Stimulated activated effector memory CD8-positive, alpha-beta T cell treated with anti-CD3 and anti-CD28 coated beads, Interleukin-12 subunit alpha, Interleukin-12 subunit beta, amount 100 ng/mL, for 72 hours (primary cell): Measurements from ENCODE around the gene GPR107.

Source experiments
- ATAC-seq: fragments of 150-1000 bp; cut with Tn5 transposase; 2 replicates; pipeline ENCODE4 v1.10.0; 2021
- DNase-seq, 2 donors: peaks; one replicate each; pipeline ENCODE4 v3.0.0; 2021 to 2022; ENCODE audit warnings: low spot score in 2 of 2
- H3K27ac Mint-ChIP-seq: one replicate; pipeline ENCODE4 v1.8.0; 2022; ENCODE audit warnings: mild to moderate bottlenecking, mixed read lengths
- H3K36me3 Mint-ChIP-seq: one replicate; pipeline ENCODE4 v1.8.0; 2022; ENCODE audit warnings: mild to moderate bottlenecking, mixed read lengths
- H3K4me1 Mint-ChIP-seq: one replicate; pipeline ENCODE4 v1.8.0; 2022; ENCODE audit warnings: mixed read lengths
- H3K4me3 Mint-ChIP-seq: one replicate; pipeline ENCODE4 v1.8.0; 2022; ENCODE audit warnings: mild to moderate bottlenecking, mixed read lengths
- H3K9me3 Mint-ChIP-seq: one replicate; pipeline ENCODE4 v1.8.0; 2022; ENCODE audit warnings: mixed read lengths

Gene GPR107

DNA sequence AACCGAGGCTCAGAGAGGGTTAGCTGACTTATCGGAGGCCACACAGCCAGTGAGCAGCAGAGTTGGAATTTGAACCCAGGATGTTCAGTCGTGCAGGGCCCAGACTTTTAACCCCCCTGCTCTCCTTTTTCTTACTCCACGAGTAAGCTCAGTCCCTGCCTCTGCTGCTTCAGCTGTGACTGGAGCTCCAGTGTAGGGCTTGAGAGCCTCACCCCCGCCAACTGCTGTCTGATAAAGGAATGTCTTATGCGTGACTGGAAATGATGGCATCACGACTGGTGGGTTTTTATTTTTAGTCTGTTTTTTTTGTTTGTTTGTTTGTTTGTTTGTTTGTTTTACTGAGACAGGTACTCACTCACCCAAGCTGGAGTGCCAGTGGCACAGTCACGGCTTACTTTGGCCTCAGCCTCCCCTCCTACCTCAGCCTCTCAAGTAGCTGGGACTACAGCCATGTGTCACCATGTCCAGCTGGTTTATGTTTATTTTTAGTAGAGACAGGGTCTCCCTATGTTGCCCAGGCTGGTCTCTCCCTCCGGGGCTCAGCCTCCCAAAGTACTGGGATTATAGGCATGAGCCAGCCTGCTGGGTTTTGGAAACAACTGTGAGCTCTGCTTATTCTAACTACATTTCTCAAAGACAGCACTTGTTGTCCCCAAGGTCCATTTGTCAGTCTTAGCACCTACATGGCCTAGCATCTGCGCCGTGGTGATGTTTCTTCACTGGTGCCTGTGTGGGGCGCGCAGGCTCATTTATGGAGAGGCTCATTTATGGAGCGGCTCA lies 66.0 kb downstream of the GPR107 start:
- H3K9me3 Mint-ChIP-seq, result no peaks in the 10 kb centered on the region
- no peak overlapping the region for H3K4me3 Mint-ChIP-seq
- no peak for ATAC-seq
- H3K27ac Mint-ChIP-seq, result peak overlapping the region; percentile 78
- H3K4me1 Mint-ChIP-seq, result peaks cover 19% of the 10 kb centered on the region
- H3K36me3 Mint-ChIP-seq, result peaks cover 53% of the 10 kb centered on the region
- DNase-seq, result no peak

DNA sequence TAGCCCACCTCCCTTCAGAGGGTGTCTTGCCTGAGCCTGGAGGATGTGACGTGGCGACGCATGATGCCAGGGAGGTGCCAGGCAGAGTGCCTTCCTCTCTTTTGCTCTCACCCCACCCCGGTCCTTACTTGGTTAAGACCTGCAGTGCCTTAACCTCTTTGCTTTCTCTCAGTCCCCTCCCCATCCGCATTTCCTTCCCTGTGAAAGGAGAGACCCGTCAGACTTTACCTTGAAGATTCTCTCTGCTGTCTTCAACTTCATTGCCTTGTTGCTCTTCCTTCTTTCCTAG lies 66.5 kb downstream of the GPR107 start:
- H3K36me3 Mint-ChIP-seq, result peaks cover 55% of the 10 kb centered on the region
- H3K27ac Mint-ChIP-seq, result peak overlapping the region; percentile 78
- no peak for DNase-seq

DNA sequence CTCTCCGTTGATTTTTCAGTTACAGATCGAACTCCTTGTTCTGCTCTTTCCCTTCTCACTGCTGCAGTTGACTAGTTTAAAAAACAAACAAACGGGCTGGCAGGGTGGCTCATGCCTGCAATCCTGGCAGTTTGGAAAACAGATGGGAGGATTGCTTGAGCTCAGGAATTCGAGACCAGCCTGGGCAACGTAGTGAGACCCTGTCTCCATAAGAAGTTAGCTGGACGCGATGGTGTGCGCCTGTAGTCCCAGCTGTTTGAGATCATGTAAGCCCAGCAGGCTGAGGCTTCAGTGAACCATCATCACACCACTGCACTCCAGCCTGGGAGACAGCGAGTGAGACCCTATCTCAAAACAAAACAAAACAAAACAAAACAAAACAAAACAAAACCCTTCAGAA lies 67.1 kb downstream of the GPR107 start:
- Mint-ChIP-seq H3K36me3 (peaks cover 55% of the 10 kb centered on the region), H3K4me1 (peaks cover 19% of the 10 kb centered on the region), H3K27ac (peak overlapping the region; percentile 78), H3K9me3 (no peaks in the 10 kb centered on the region), H3K4me3 (no peak overlapping the region)
- ATAC-seq (no peak), DNase-seq (no peak)

More for the DNA sequence above, 66.5 kb downstream of the GPR107 start:
- peaks cover 19% of the 10 kb centered on the region for H3K4me1 Mint-ChIP-seq
- ATAC-seq, result no peak
- H3K9me3 Mint-ChIP-seq, result no peaks in the 10 kb centered on the region
- H3K4me3 Mint-ChIP-seq, result no peak overlapping the region

DNA sequence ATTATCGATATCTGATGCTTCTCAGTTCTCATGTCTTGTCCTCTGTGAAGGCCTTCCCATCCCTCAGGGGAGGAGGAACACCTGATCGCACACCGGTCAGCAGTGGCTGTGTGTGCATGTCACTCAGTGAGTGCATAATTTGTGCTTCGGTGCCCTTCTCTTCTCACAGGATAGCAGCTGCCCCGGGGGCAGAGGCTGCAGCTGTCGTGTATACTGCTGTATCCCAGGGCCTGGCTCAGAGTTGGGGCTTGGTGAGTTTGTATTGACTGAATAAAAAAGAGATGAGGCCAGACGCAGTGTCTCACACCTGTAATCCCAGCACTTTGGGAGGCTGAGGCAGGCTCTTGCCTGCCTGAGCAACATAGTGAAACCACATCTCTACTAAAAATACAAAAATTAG lies 68.8 kb downstream of the GPR107 start:
- DNase-seq, result no peak
- Mint-ChIP-seq H3K9me3 (no peaks in the 10 kb centered on the region), H3K27ac (peak overlapping the region; percentile 52), H3K4me3 (no peak overlapping the region), H3K4me1 (peaks cover 31% of the 10 kb centered on the region), H3K36me3 (peaks cover 64% of the 10 kb centered on the region)
- ATAC-seq, result no peak

DNA sequence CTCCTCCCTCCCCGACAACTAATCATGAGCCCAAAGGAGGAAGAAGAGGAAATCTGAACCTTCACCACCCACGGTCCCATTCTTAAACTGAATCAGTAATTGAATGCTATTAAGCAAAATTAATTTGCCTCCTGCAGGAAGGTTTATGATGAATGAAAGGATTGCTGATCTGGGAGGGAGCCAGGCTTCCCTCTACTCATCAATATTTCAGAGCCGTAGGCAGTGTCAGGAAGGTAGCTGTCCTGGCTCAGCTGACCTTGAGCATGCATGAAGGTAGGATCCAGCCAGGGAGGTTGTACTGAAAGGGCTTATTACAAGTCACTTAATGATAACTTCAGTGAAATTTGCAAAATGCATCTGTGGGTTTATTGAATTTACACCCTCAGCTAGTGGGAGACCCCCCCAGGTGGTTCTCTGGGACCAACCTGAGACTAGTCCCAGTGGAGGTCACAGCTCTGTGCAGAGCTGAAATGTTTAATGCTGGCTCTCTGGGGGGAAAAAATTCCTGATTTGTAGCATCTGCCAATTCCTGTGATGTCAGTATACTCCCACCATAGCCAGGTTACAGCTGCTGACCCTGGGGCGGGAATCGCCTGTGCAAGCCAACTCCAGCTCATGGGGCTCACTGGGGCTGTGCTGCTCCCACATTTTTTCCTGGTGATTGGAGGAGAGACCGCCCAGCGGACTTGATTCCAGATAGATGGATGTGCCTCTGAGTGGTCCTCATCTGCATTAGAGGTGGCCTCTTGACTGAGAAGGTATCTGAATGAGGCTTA lies 70.6 kb downstream of the GPR107 start:
- DNase-seq (no peak), ATAC-seq (no peak)
- Mint-ChIP-seq H3K4me1 (peaks cover 38% of the 10 kb centered on the region), H3K36me3 (peaks cover 83% of the 10 kb centered on the region), H3K9me3 (no peaks in the 10 kb centered on the region), H3K4me3 (no peak overlapping the region), H3K27ac (no peak overlapping the region)

DNA sequence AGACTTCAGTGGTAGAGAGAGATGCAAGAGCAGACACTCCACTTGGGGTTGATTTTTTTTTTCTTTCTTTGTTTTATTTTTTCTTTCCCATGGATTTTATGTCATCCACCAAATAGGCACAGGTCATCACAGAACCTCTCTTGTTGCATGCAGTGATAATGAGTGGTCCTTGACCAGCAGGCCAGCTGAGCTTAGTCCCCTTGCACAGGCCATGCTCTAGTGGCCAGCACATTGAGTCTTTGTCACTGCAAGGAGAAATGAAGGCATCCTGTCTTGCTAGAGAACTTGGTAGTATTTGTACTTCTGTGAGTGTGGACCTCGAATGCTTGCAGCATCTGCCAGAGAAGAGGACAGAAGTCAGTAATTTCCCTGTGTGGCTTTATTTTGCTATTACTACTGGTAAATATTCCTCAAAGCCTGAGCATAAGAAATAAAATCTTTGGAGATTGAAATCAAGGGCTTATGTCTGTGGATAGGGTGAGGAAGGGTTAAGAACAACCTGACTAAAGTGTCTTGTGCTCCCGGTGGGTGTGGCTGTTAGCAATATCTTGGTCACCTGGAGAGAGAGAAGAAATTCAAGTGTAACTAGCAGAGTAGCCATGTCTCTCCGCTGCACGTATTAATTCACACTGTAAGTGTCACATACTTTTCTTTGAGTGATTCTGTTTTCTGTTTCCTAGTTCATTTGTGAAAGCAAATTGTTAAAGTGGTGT lies 73.2 kb downstream of the GPR107 start:
- H3K4me3 Mint-ChIP-seq, result peak overlapping the region; percentile 89
- peaks cover 89% of the 10 kb centered on the region for H3K36me3 Mint-ChIP-seq
- no peak for ATAC-seq
- DNase-seq, result no peak
- peaks cover 51% of the 10 kb centered on the region for H3K4me1 Mint-ChIP-seq
- peak overlapping the region; percentile 100 for H3K27ac Mint-ChIP-seq
- H3K9me3 Mint-ChIP-seq, result no peaks in the 10 kb centered on the region

DNA sequence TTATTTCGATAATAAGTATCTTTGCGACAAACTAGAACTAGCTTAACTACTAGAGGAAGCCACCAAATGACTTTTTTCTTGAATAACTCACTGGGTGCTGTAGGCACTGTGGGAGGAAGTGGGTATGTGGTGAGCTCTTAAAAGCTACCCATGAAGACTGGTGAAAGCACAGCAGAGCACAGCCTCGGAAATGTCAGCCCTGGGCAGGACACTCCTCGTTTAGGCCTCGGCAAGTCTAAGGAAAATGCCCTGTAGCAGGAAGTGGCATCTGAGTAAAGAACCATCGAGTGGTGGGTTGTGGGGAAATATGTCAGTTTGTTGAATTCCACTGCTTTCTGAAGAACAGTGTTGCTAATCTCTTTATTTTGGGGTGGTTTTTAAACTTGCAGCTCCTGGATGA lies 74.5 kb downstream of the GPR107 start:
- H3K36me3 Mint-ChIP-seq, result peaks cover 85% of the 10 kb centered on the region
- peaks cover 56% of the 10 kb centered on the region for H3K4me1 Mint-ChIP-seq
- peak overlapping the region; percentile 100 for H3K27ac Mint-ChIP-seq
- ATAC-seq, result peak; percentile 90
- DNase-seq, result peak; percentile 50 to 86
- no peaks in the 10 kb centered on the region for H3K9me3 Mint-ChIP-seq
- H3K4me3 Mint-ChIP-seq, result peak overlapping the region; percentile 89

DNA sequence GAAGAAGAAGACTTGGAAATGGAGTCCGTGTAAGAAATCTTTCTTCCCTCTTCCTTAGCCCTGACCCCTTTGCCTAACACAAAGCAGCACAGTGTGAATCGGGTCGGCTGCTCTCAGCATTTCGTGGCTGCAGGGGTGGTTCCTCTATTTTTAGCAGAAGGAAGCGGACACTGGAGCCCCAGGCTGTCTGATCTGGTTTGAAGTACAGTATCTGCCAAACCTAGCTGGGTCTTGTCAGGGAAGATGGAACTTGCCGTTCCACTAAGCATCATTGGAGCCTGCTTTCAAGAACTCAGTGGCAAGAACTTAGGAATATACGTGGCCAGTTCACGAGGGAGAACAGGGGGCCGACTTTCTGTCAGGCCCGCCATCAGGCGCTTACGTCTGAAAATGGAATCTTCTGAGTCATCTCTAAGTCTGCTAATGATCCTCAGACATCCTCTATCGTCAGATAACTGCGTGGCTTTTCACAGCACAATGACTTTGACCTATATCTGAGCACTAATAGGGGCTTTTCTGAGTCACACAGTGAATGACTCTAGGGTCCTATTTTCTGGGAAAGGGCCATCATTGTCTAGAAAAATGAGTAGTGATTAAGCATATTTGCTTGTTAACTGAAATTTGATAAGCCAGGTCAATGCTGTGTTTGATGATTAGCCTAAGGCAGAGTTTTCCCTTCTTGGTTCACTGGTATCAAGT lies 75.2 kb downstream of the GPR107 start:
- no peaks in the 10 kb centered on the region for H3K9me3 Mint-ChIP-seq
- peaks cover 60% of the 10 kb centered on the region for H3K4me1 Mint-ChIP-seq
- H3K36me3 Mint-ChIP-seq, result peaks cover 85% of the 10 kb centered on the region
- peak overlapping the region; percentile 100 for H3K27ac Mint-ChIP-seq
- H3K4me3 Mint-ChIP-seq, result peak overlapping the region; percentile 89
- ATAC-seq (peak; percentile 93), DNase-seq (peak; percentile 42 to 82)

DNA sequence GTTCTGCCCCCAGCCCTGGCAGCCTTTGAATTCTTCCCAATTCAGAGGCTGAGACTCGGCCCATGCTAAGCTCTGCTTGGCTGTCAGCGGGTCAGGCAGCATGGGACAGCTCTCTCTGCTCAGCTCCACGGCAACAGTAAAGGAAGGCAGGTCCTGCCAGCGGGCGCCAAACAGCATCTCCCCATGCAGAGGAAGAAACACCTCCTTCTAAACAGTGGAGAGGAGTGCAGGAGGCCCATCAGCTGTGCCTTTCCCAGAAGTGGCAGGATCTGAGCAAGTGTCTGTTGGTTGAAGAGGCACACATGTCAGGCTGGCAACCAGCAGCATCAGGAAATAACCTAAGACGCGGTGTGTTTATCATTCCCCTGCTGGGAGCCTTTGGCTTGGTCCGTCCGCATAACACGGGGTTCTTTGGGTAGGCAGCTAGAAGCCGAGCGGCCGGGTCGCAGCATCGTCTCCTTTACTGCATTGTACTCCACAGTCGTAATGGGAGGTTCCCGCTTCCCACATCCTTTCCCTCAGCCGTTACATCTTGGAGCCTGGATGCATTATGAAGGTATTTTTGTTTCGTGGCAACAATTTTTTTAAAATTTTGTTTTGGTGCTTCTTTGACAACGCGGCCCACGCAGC lies 75.8 kb downstream of the GPR107 start:
- H3K27ac Mint-ChIP-seq, result peak overlapping the region; percentile 100
- ATAC-seq, result no peak
- peak in 1 of 2 donors; percentile 78 for DNase-seq
- peaks cover 64% of the 10 kb centered on the region for H3K4me1 Mint-ChIP-seq
- peak overlapping the region; percentile 89 for H3K4me3 Mint-ChIP-seq
- no peaks in the 10 kb centered on the region for H3K9me3 Mint-ChIP-seq
- peaks cover 83% of the 10 kb centered on the region for H3K36me3 Mint-ChIP-seq

DNA sequence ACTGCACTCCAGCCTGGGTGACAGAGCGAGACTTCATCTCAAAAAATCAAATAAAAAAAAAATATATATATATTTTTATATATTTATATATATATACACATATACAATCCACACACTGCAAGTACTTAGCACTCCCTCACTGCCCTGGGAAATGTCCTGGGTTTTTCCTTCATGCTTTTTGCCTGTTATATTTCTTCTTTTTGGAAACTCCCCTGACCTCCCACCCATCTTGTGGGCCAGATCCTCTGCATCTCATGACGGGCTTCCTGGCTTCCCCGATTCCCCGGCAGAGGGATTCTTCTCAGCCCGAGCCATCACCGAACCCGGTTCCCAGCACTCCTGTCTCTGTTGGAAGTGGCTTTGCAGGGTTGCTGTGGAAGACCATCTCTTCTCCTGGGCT lies 79.0 kb downstream of the GPR107 start:
- ATAC-seq, result no peak
- Mint-ChIP-seq H3K4me3 (no peak overlapping the region), H3K4me1 (peaks cover 73% of the 10 kb centered on the region), H3K36me3 (peaks cover 69% of the 10 kb centered on the region), H3K27ac (peak overlapping the region; percentile 76), H3K9me3 (no peaks in the 10 kb centered on the region)
- no peak for DNase-seq

DNA sequence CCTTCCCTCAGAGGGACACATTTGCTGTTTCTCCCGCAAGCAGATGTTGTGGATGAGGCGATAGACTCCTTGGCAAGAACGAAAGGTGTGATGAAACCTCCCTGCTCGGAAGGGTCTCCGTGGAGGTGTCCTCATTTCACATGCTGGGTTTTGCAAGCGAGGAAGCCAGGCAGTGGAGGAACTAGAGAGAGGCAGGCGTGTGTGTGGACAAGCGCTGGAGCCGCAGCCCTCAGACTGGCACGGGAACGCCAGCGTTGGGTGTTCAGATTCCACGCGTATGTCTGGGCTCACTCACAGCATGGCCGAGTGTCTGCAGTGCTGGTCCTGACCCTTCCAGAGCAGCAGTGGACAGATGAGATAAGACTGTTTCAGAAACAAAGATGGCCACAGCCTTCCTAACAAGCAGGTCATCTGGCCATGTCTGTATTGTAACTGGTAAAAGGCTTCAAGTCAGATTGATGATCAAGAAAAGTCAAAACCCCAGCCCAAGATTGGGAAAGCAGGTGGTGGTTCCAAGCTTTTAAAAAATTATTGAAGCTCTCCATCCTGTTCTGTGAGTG lies 83.5 kb downstream of the GPR107 start:
- peaks cover 33% of the 10 kb centered on the region for H3K36me3 Mint-ChIP-seq
- no peak for DNase-seq
- ATAC-seq, result no peak
- H3K4me3 Mint-ChIP-seq, result no peak overlapping the region
- peaks cover 75% of the 10 kb centered on the region for H3K4me1 Mint-ChIP-seq
- H3K9me3 Mint-ChIP-seq, result no peaks in the 10 kb centered on the region
- H3K27ac Mint-ChIP-seq, result peak overlapping the region; percentile 76

DNA sequence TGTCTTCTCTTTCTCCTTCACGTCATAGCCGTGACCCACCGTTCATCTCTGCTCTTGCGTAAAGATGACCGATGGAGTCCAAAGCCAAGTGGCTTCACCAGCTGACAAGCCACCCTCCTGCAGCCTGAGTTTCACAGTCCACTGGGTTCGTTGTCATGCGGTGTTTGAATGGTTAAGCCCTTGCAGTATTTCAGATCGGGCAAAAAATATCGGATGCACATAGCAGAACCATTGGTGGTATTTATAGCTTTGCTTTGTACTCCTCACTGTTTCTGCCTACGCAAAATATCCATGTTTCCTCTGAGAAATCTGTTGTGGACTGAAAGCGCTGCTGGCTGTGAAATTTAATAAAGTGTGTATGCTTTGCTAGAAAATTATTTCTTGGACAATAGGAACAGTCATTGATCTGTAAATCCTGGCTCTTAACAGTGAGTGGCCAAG lies 84.0 kb downstream of the GPR107 start:
- DNase-seq (no peak), ATAC-seq (no peak)
- H3K36me3 Mint-ChIP-seq, result peaks cover 30% of the 10 kb centered on the region
- H3K9me3 Mint-ChIP-seq, result no peaks in the 10 kb centered on the region
- peaks cover 73% of the 10 kb centered on the region for H3K4me1 Mint-ChIP-seq
- no peak overlapping the region for H3K4me3 Mint-ChIP-seq
- H3K27ac Mint-ChIP-seq, result peak overlapping the region; percentile 69

DNA sequence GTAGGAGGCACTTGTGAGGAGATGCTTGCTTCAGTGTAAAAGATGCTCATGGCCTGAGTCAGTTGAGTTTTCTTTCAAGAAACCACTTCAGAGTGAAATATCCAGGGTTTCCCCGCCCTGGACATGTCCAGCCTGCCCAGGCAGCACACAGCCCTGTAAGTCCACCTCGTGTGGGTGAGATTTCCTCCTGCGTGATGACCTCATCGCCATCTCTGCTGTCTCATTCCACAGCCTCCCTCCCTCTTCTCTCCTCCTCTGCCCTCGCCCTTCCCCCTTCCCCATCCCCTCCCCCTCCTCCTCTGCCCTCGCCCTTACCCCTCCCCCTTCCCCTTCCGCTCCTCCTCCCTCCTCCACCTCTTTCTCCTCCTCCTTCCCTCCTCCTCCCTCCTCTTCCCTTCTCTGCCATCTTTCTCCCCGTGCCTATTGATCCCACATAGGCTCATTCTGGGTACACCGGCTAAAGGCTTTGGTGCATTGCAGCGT lies 84.5 kb downstream of the GPR107 start:
- Mint-ChIP-seq H3K9me3 (no peaks in the 10 kb centered on the region), H3K27ac (peak overlapping the region; percentile 69), H3K36me3 (peaks cover 27% of the 10 kb centered on the region), H3K4me3 (no peak overlapping the region), H3K4me1 (peaks cover 74% of the 10 kb centered on the region)
- DNase-seq (no peak), ATAC-seq (peak; percentile 12)

DNA sequence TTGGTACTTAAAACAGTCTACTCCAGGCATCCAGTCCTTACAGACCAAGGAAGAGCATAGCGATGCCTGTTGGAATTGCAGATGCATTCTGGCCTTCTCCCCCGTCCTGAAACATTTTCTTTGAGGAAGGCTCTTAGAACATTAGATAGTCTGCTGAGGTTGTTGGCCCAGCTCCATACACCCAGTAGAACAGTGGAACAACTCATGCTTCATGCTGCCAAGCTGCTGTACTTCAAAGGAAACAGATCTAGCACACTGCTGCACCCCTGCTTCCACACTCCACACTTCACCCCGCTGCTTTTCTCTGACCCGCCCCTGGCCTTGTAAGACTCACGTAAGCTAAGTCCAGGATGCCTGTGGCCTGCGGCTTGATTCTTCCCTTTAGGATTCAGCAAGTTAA lies 85.1 kb downstream of the GPR107 start:
- DNase-seq, result no peak
- H3K27ac Mint-ChIP-seq, result peak overlapping the region; percentile 48
- no peak for ATAC-seq
- H3K9me3 Mint-ChIP-seq, result no peaks in the 10 kb centered on the region
- H3K36me3 Mint-ChIP-seq, result peaks cover 21% of the 10 kb centered on the region
- H3K4me1 Mint-ChIP-seq, result peaks cover 76% of the 10 kb centered on the region
- no peak overlapping the region for H3K4me3 Mint-ChIP-seq
